ENCODE measurements around the gene ANKRD13C.

GRCh38 chr1:70224954-70225353, 129.6 kb downstream of the ANKRD13C start:
- no peak for TF ChIP-seq CTCF (IDR thresholded peaks at IDR 0.05)
- TF ChIP-seq POLR2A (IDR thresholded peaks at IDR 0.05) = no peak
- TF ChIP-seq POLR2AphosphoS5 (IDR thresholded peaks at IDR 0.05) = no peak
